Right renal pelvis (tissue), 4 donors: ENCODE measurements around the gene NLK. TPM values are rescaled to one million over a fixed set of nuclear protein-coding genes. Genes with fewer than 3 reads are reported as not detected.
"Not testable (repeated sequence)": the region's sequence is repeated elsewhere in the genome, so short reads cannot be mapped to it uniquely, and the experiment has no call there.

Experiments
- DNase-seq, 4 donors: peaks; one replicate each; pipeline ENCODE4 v3.0.0-alpha.2; 2013; ENCODE audit warnings: low read depth in 4 of 4, low spot score in 3 of 4, missing footprints in 1 of 4
- polyA plus RNA-seq, 4 donors: library from polyadenylated mRNA; unstranded; fragments of 120-200 nt; gene quantifications; one replicate each; pipeline ENCODE4 v1.2.1, GENCODE V29; 2013; ENCODE audit not compliant: insufficient read length in 4 of 4

The NLK gene
- polyA plus RNA-seq, result 10 to 100 TPM; 49.2 to 63.0 (median 53.7) TPM

GRCh38 chr17:28042657-28042720 lies at the start of gene NLK:
TSS of gene NLK (plus strand) at chr17:28042677. CDS start at chr17:28042874, 197 bp downstream.
- DNase-seq, result no peak

GRCh38 chr17:27993161-27993695 lies 49.2 kb upstream of the NLK start:
- no peak for DNase-seq

- DNase-seq, result no peak
Observed at GRCh38 chr17:27993723-27994310, 48.7 kb upstream of the NLK start.

- no peak for DNase-seq
Observed at GRCh38 chr17:27994586-27994985, 47.9 kb upstream of the NLK start.

GRCh38 chr17:27995554-27995953 lies 46.9 kb upstream of the NLK start:
- DNase-seq, result no peak

- DNase-seq, result no peak
Observed at GRCh38 chr17:27996202-27997043, 46.1 kb upstream of the NLK start.

- no peak for DNase-seq
Observed at GRCh38 chr17:27997044-27997401, 45.5 kb upstream of the NLK start.

- DNase-seq, result no peak
Observed at GRCh38 chr17:27997522-27997921, 45.0 kb upstream of the NLK start.

GRCh38 chr17:28001149-28001548 lies 41.3 kb upstream of the NLK start:
- no peak for DNase-seq

GRCh38 chr17:28004344-28004743 lies 38.1 kb upstream of the NLK start:
- no peak for DNase-seq

GRCh38 chr17:28007925-28008324 lies 34.6 kb upstream of the NLK start:
- DNase-seq, result not testable (repeated sequence)

- DNase-seq, result peak; percentile 43 to 60 (median 53)
Observed at GRCh38 chr17:28008513-28008912, 34.0 kb upstream of the NLK start.

GRCh38 chr17:28010406-28010805 lies 32.1 kb upstream of the NLK start:
- no peak for DNase-seq

GRCh38 chr17:28018439-28019070 lies 23.9 kb upstream of the NLK start:
- no peak for DNase-seq

GRCh38 chr17:28020515-28020914 lies 22.0 kb upstream of the NLK start:
- DNase-seq, result no peak

- DNase-seq, result no peak
Observed at GRCh38 chr17:28029044-28029443, 13.4 kb upstream of the NLK start.

- no peak for DNase-seq
Observed at GRCh38 chr17:28030386-28030785, 12.1 kb upstream of the NLK start.

- DNase-seq, result no peak
Observed at GRCh38 chr17:28031174-28031573, 11.3 kb upstream of the NLK start.

GRCh38 chr17:28033972-28034714 lies 8.3 kb upstream of the NLK start:
- DNase-seq, result no peak

- DNase-seq, result not testable (repeated sequence)
Observed at GRCh38 chr17:28035452-28035851, 7.0 kb upstream of the NLK start.

GRCh38 chr17:28035884-28036283 lies 6.6 kb upstream of the NLK start:
- DNase-seq, result not testable (repeated sequence)
